Glutamatergic neuron (in vitro differentiated cells): ENCODE data around the gene FAM227A. TPM values are rescaled to one million over a fixed set of nuclear protein-coding genes. Genes with fewer than 3 reads are reported as not detected.

ENCODE experiments used
- DNase-seq: peaks from one replicate; pipeline ENCODE4 v3.0.0; 2022
- H3K27ac Mint-ChIP-seq: one replicate; pipeline ENCODE4 v1.8.0; 2020; ENCODE audit warnings: mild to moderate bottlenecking, mixed read lengths, inconsistent platforms; ENCODE audit not compliant: unreplicated experiment
- H3K27me3 Mint-ChIP-seq: one replicate; pipeline ENCODE4 v1.8.0; 2020; ENCODE audit warnings: mild to moderate bottlenecking, moderate library complexity, mixed read lengths, inconsistent platforms; ENCODE audit not compliant: unreplicated experiment
- H3K36me3 Mint-ChIP-seq: one replicate; pipeline ENCODE4 v1.8.0; 2020; ENCODE audit warnings: mild to moderate bottlenecking, mixed read lengths, inconsistent platforms; ENCODE audit not compliant: unreplicated experiment
- H3K4me1 Mint-ChIP-seq: one replicate; pipeline ENCODE4 v1.8.0; 2020; ENCODE audit warnings: mild to moderate bottlenecking, low read depth, mixed read lengths, inconsistent platforms; ENCODE audit not compliant: unreplicated experiment
- H3K4me3 Mint-ChIP-seq: one replicate; pipeline ENCODE4 v1.8.0; 2020; ENCODE audit warnings: mild to moderate bottlenecking, mixed read lengths, inconsistent platforms; ENCODE audit not compliant: unreplicated experiment
- H3K9me3 Mint-ChIP-seq: one replicate; pipeline ENCODE4 v1.8.0; 2020; ENCODE audit warnings: mild to moderate bottlenecking, moderate library complexity, mixed read lengths, inconsistent platforms; ENCODE audit not compliant: unreplicated experiment
- CTCF ChIP-seq: fragments of 200-600 bp; sonication (generic); IDR thresholded peaks from one replicate; pipeline ENCODE4 v1.5.0; 2021; ENCODE audit not compliant: partially characterized antibody, unreplicated experiment
- total RNA-seq: library from RNA; stranded (reverse); fragmentation: NEBNext Ultra II Directional; extraction: Animal tissue kit (Norgen Biotek cat#: 25700); gene quantifications from one replicate; pipeline ENCODE4 v1.2.1, GENCODE V29; 2021; ENCODE audit not compliant: unreplicated experiment

Gene FAM227A
- total RNA-seq, 1 donor from 2014 or later = 6.3 TPM

- no peak overlapping the region for H3K4me3 Mint-ChIP-seq
- H3K9me3 Mint-ChIP-seq = no peaks in the 10 kb centered on the region
- TF ChIP-seq CTCF = no peak
- no peak overlapping the region for H3K27ac Mint-ChIP-seq
- no peak for DNase-seq
- H3K36me3 Mint-ChIP-seq = peaks cover 2% of the 10 kb centered on the region
- H3K27me3 Mint-ChIP-seq = no peaks in the 10 kb centered on the region
- no peaks in the 10 kb centered on the region for H3K4me1 Mint-ChIP-seq
Measured at GRCh38 chr22:38549101-38549894, 106.9 kb downstream of the FAM227A start.

GRCh38 chr22:38540701-38541100 is 115.5 kb downstream of the FAM227A start:
- peaks cover 22% of the 10 kb centered on the region for H3K36me3 Mint-ChIP-seq
- no peaks in the 10 kb centered on the region for H3K9me3 Mint-ChIP-seq
- H3K4me1 Mint-ChIP-seq = no peaks in the 10 kb centered on the region
- H3K27me3 Mint-ChIP-seq = no peaks in the 10 kb centered on the region
- H3K27ac Mint-ChIP-seq = no peak overlapping the region
- no peak for TF ChIP-seq CTCF
- DNase-seq = no peak
- no peak overlapping the region for H3K4me3 Mint-ChIP-seq

- Mint-ChIP-seq H3K27ac (no peak overlapping the region), H3K4me3 (no peak overlapping the region), H3K4me1 (no peaks in the 10 kb centered on the region), H3K27me3 (no peaks in the 10 kb centered on the region), H3K9me3 (no peaks in the 10 kb centered on the region), H3K36me3 (no peaks in the 10 kb centered on the region)
- no peak for DNase-seq
- no peak for TF ChIP-seq CTCF
Measured at GRCh38 chr22:38531251-38531938, 124.8 kb downstream of the FAM227A start.

Other genes starting within 250 kb of the FAM227A start
- 0.86 TPM for gene KCNJ4, start 201.2 kb downstream of the FAM227A start, total RNA-seq
- gene KDELR3, start 188.3 kb downstream of the FAM227A start, total RNA-seq = not detected
- gene DDX17, start 150.1 kb downstream of the FAM227A start, total RNA-seq = 530 TPM
- gene DMC1, start 86.2 kb downstream of the FAM227A start, total RNA-seq = 4.2 TPM
- 34.9 TPM for gene CBY1, start 246 bp upstream of the FAM227A start, total RNA-seq
- gene TOMM22, start 25.6 kb upstream of the FAM227A start, total RNA-seq = 61.0 TPM
- gene JOSD1, start 44.6 kb upstream of the FAM227A start, total RNA-seq = 51.0 TPM
- 55.6 TPM for gene GTPBP1, start 49.6 kb upstream of the FAM227A start, total RNA-seq
- gene SUN2, start 99.6 kb upstream of the FAM227A start, total RNA-seq = 174 TPM
- gene DNAL4, start 137.8 kb upstream of the FAM227A start, total RNA-seq = 19.4 TPM
- gene NPTXR, start 187.6 kb upstream of the FAM227A start, total RNA-seq = 9.2 TPM
- gene CBX6, start 215.8 kb upstream of the FAM227A start, total RNA-seq = 27.6 TPM